Endometrial microvascular endothelial cells (primary cell): ENCODE measurements around the gene MAD1L1. TPM values are rescaled to one million over a fixed set of nuclear protein-coding genes. Genes with fewer than 3 reads are reported as not detected.
"Not testable (repeated sequence)": the region's sequence is repeated elsewhere in the genome, so short reads cannot be mapped to it uniquely, and the experiment has no call there.

Experiments used
- in situ Hi-C: cut with HindIII; loops from 2 replicates; pipeline ENCODE4 v1.10.0; 2017; ENCODE audit warnings: low sequenced_read_pairs, low pct_unique_long_range_greater_than_20kb; ENCODE audit errors: inconsistent ontology term
- total RNA-seq: library from RNA; depleted of rRNA; stranded (reverse); fragments of >200 nt; gene quantifications from one replicate; pipeline ENCODE4 v1.2.3, GENCODE V29; 2015; ENCODE audit errors: inconsistent ontology term

MAD1L1 gene
- total RNA-seq, 1 donor from 2014 or later = 44.7 TPM

DNA sequence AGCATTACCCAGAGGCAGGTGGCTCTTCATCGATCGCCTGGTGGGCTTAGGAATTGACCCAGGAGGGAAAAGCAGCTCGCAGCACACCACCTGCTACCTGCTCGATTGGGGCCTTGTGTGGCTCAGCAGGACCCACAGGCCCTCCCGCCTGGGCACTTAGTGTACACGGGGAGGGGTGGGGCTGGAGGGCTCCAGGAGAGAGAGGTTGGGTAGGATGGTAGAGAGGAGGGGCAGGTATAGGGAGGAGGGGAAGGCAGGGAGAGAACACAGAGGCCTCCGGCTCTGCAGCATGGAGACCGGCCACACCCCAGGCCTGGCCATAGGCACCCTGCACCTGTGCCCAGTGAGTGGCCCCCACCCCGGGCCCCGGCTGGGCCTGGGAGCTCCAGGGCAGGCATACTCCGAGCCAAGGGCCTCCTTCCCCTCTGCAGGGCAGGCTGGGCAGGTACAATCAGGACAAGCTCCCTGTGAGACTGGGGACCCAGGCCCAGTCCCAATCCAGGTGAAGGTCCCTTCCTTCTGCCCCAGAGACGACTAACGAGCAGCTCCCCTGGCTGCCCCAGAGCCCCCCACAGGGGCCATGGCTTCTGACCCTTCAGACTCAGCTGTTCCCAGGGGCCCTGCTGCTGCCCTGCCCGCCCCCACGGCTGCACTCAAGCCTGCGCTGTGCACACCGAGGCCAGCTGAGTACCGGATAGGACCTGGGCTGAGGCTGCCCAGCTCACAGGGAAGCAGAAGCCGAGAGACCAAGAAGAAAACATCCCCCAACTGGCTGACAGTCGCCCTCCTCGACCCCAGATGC is 358.0 kb downstream of the MAD1L1 start:
- in situ Hi-C loops = not testable (repeated sequence)

DNA sequence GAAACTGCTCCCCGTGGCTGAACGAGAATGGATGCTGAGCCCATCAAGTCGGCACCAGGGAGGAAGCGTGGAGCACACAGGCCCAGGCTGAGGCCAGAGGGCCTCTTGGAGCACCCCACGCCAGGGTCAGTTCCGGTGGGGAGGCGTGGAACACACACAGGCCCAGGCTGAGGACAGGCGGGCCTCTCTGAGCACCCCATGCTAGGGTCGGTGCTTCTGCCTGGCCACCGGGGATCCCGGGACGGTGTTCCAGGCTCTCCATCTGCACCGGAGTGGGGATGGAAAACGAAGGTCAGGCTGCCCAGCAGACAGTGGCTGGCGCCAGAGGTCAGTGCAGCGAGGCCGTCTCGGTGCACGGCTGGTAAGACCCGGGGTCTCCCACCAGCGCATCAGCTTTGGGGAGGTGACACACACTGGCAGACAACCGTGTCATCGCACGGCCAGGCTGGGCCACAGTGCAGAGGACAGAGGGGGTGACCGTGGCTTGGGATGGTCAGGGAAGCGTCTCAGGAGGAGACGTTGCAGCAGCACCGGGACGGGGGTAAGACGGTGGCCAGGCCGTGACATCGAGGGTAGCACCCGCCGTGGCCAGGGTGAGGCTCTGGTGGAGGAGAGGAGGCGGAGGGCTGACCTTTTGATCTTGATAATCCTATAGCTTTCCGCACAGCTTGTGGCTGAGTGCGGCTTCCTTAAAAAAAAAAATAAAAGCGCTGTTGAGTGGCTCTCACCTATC is 358.7 kb downstream of the MAD1L1 start:
- in situ Hi-C loops = no loop called here

DNA sequence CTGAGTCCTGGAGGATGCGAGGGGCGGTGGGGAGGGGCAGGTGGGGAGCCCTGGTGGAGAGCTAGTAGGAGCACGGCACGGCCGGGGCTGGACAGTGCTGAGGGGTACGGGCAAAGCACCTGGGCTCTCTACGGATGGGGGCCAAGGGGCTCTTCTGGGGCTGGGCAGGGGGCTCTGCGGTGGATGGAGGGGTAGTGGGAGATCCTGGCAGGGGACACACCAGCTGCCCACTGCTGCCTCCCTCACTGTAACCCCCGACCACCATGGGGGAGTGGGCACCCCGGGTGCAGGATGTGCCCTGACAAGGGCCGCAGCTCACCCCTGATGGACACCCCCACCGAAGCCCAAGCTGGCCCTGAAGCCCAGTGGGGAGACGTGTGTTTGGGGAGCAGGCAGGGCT is 359.3 kb downstream of the MAD1L1 start:
- in situ Hi-C loops = no loop called here

DNA sequence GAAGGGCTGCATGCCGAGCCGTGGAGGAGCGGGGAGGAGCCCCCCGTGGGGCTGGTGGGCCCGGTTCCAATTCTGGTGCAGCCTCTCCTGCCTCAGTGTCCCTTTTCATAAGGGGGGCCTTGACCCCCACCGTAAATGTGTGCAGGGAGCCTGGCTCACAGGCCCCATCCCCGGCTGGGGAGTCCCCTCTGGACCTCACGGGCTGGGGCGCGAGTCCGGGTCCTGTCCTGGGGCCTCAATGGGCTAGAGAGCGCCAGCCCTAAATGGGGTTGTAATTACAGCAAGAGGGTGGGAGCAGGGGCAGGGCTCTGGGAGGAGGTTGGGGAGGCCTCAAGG is 359.7 kb downstream of the MAD1L1 start:
- in situ Hi-C loops = no loop called here

DNA sequence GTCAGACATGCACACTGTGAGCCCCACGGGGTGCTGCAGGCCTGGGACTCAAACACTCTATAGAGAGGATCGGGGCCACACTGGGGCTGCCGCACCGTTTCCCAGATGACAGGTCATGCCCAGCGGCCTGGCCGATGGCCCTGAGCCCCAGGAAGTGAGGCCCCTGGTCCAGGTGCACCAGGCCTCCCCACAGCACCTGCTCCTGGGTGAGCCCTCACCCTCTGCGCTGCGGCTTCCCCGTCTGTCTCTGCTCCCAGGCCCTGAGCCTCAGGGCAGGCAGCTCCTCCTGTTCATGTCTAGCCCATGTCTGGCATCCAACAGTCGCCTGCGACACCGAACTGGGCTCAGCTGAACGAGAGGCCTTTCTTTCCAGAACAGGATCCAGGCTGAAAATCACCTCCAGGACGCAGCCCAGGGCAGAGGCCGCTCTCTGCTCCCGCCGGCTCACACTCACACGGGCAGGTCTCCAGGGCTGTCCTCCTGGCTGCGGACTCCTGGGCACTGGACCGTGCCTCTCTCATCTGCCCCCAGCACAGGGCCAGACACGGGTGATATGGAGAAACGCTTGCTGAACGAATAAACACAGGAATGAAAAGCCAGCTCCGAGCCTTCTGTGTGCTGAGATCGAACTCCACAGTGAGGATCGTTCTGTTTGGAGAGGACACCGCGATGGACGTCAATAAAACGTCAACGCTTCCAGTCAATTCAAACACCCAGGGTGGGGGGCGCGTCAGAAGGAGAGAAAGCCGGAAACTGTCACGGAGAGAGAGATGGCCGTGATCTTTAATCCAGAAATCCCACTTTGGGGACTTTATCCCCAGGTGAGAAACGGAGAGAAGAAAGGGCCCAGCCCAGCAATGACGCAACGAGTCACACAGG is 360.3 kb downstream of the MAD1L1 start:
- in situ Hi-C loops = no loop called here

DNA sequence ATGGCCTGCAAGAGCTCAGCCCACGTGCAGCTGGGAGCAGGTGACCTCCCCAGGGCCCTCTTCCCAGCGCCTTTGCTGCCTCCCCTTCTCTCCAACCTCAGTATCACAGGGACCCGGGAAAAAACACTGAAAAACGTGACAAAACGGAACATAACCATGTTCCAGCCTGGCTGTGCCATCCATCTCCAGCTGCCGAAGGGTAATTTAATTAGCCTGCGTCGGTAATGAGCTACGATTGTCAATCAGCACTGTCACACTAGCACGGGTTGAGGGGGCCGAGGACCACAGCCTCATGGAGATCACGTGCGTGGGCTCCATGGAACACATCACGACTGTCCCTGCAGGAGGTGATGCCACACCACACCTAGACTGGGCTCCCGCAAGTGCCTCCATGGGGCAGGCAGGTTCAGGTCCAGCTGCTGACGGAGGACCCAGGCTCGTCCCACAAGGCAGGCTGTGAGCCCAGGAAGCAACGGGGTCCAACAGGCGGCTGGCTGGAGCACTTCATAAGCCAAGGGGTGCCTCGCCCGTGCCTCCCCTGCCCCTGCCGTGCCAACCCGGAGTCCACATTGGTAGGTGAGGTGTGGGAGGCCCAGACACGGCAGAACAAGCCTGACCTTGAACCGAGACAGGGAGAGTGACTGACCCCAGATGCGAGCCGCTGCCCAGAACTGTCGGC is 363.2 kb downstream of the MAD1L1 start:
- in situ Hi-C loops = no loop called here

DNA sequence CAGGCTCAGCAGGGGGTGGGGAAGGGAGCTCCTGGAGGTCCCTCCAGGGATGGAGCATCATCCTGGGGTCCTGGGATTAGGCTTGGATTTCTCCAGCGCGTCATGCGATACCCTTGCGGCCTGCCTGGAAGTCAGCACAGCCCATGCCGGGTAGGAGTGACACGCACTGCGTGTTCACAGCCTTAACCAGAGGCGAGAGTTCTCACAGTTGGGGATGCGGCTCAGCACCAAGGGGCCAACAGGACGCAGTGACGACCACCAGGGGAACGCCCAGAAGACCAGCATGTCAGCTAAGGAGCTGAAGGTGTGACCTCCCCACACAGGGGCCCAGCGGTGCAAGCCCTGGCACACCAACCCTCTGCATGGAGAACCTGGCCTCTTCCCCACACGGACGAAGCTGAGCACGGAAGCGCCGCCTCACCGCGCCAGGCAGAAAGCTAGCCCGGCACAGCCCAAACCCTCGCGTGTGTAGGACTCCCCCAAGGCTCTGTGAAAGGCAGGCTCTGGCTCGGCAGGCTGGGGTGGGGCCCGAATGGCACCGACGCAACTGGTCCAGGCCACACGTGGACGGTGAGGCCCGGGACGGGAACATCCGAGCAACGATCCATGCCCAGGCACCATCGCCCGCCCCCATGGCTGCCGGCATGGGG is 364.1 kb downstream of the MAD1L1 start:
- in situ Hi-C loops = no loop called here

DNA sequence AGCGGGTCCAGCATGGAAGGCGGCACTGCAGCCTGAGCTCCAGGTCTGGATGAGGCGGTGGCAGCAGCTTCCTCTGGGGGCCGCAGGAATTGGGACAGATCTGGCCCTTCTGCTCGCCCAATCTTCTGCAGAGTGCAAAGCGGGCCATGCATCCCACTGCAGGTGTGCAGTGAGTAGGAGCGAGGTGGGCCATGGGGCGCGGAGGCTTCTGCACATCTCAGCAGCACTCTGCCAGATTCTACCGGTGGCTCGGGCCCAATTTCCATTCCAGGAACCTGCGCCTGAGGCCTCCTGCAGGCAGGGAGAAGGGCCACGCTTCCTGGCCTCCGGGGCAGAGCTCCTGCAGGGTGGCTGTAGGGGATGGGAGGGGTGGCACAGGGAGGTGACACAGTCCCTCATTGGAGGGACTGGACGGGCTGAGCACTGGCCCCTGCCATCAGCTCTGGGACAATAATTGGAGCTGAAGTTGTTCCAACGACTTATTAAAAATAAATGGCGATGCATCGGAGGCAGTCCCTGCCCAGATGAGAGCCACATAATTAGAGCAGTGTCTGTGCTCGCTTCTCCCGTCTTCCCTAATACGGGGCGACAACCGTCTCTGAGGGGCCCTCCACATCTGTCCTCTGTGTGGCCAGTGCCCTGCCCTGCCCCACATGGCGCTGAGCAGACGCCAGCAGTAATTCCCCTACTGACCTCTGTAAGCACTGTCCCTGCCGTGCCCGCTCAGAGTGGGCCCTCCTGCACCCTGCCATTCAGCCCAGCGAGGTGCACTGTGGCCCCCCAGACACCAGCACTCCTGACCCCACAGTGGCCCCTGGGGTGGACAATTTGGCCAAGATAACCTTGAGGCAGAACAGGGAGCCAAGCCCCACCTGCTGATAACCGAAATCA is 365.1 kb downstream of the MAD1L1 start:
- in situ Hi-C loops = no loop called here

DNA sequence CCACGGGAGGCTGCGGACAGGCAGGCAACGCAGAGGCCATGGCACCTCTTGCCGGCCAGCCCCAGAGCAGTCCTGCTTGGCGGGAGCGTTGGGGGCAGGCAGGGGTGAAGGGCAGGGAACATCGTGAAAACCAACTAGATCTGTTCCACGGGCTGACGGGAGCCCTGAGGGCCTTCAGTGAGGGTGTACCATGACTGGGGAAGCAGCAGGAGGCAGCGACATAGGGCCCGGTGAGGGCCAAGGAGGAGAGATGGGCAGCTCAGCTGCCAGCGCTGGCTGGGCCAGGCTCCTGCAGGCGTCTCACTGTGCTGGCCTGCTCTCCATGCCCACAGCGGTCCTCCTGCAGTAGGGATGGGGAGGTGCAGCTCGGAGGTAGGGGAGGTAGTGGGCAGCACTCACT is 366.1 kb downstream of the MAD1L1 start:
- in situ Hi-C loops = no loop called here

DNA sequence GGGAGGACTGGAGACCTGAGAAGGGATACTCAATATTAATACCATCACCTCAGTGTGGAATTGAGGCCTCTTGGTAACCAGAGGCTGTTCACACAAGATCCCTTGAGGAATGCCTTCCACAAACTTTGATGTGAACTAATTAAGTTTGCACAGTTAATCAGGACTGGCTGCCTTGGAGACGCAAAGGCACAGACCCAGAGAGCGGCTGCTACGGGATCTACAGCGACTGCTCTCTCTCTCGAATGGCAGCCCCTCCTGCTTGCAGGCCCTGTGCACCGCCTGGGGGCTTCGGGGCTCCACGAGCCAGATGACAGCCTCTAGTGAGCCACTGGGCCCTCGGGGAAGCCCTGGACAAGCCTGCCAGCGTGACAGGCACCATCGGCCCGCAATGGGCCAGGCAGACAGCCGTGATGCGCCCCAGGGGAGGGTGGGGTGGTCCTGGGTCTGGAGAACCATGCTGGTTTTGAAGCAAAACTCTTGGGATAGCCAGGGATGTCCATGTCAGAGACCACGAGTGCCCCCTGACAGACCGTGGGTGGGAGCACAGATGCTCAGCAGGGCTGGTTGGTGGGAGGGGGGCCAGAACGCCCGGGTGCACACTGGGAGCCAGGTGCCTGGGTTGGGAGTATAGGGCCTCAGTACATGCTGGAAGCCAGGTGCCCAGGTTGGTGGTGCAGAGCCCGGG is 367.0 kb downstream of the MAD1L1 start:
- in situ Hi-C loops = no loop called here

DNA sequence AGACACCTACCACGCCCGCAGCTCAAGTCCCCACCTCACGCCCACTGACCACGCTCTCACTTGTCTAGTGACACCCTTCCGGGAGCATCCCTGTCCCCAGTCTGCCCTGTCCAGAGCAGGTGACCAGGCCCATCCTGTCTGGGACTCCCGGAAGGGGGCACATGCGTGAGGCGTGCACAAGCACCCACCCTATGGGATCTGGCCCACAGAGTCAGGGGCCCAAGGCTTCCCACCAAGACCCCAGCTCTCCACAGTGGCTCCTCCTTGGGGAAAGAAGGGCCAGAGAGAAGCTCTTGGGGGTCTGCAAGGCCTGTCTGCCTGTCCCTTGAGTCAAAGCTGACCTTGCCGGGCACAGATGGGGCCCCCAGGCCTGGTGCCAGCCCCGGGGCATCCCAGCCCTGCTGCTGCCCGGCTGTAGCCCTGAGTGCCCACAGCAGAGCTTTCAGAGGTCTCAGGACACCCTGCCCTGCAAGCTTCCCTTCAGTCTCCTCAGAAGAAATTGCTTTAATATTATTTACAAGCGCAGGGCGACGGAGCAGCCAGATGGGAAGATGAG is 367.7 kb downstream of the MAD1L1 start:
- in situ Hi-C loops = no loop called here

DNA sequence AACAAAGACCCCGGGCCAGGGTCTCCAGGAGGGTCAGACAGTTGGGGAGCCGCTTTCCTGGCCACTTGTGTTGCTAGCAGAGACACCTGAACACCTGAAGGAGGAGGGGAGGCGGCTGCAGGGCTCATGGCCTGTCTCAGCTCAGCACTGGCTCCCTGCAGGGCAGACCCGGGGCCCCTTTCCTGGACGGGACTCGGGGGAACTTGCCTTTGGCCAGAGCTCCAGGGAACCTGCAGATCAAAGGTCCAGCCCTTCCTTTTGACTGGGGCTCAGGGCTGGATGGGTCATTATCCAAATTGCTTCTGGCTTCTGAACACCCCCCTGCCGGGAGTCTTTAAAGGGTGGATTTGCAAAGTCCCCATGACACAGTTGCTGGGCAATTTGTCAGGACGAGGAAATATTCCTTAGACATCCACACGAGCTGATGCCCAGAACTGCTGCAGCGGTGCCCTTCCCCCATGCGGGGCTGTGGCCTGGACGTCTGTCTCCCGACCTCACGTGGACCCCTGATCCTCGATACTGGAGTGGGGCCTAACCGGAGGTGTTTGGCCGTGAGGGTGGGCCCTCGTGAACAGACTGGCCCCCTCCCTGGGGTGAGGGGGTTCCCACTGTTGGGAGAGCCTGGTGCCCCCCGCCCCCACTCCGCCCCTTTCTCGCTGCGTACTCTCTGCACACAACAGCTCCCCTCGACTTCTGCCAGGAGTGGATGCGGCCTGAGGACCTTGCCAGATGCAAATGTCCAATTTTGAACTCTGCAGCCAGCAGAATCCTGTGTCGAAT is 368.4 kb downstream of the MAD1L1 start:
- in situ Hi-C loops = no loop called here

DNA sequence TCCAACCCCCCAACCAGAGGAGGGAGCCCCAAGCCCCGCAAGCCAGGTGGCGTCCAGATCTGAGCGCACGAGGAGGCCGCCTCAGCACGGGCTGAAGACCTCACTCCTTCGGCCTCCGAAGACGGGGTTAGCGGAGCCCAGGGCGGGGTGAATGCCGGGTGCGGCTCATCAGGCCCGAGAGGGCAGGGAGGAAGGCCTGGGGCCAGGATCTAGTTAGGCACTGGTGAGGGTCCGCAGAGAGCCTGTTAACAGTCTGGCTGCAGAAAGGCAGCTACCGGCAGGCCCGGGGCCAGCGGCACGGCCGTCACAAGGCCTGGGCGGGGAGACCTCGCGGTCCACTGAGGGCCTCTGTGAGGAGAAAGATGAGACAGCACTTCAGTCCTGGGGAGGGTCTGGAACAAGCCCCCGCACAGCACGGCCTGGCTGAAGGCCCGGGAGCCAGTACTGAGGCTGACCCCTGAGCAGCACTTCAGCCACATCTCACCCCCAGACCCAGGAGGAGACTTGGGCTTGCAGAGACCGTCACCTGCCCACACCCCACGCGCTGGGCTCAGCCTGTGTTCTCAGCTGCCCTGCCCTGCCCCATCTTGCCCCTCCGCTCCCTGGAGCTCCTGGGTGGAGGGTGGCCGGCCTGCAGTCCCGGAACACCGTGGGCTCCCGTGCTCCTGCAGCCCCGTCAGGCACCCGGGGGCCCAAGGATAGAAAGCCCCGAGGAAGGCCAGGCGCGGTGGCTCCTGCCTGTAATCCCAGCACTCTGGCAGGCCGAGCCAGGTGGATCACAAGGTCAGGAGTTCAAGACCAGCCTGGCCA is 369.4 kb downstream of the MAD1L1 start:
- in situ Hi-C loops = no loop called here

DNA sequence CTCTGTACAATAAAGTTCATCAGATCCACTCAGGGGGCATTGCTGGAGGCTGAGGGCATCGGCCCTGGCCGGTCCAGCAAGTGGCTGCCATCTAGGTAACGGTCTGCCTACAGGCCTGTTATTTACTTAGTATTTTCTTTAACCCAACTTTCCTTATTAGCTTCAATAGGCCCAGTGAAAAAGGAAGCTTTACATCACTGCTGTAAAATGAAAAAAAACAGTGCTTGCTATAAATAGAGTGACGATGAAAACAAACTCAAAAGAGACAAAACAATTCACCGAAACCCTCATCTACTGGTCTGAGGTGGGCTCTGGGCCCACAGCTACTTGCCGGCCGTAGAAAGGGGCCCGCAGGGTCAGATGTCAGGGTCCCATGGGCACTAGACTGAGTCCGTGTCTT is 370.2 kb downstream of the MAD1L1 start:
- in situ Hi-C loops = no loop called here

DNA sequence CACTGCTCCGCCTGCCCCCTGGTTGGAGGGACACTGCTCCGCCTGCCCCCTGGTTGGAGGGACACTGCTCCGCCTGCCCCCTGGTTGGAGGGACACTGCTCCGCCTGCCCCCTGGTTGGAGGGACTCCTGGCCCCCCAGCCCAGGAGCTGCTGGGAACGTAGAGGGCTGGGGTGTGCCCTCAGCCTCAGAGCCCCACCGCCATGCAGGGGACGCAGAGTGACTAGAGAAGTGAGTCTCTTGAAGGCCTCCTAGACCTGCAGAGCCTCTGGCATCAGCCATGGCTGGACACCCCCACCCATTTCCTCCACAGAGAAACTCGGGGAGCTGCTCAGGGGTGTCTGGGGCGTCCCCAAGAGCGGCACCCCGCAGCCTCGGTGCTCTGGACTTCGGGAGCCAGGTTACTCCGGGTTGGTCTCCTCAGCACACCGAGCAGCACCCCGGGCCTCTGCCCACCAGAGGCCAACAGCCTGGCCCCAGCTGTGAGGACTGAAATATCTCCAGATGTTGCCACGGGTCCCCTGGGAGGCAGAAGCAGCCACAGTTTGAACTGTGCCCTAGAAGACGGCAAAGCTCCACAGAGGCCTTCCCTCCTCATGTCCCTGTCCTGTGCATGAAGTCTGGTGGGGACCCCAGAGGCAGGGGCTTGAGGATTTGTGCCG is 370.8 kb downstream of the MAD1L1 start:
- in situ Hi-C loops = no loop called here
